Activated T-helper 9 cell treated with anti-CD3 and anti-CD28 coated beads, Interleukin-2, amount 50 U/mL, for 16 hours (primary cell): ENCODE data around the gene DGCR6L.
"Not testable (repeated sequence)": the region's sequence is repeated elsewhere in the genome, so short reads cannot be mapped to it uniquely, and the experiment has no call there.

Experiments used
- DNase-seq: peaks from one replicate; pipeline ENCODE4 v3.0.0-alpha.2; 2020; ENCODE audit warnings: low read depth

DGCR6L gene

GRCh38 chr22:20308806-20309650 lies 10.8 kb downstream of the DGCR6L start:
- DNase-seq: not testable (repeated sequence)

- DNase-seq: not testable (repeated sequence)
These were observed 12.1 kb downstream of the DGCR6L start for GRCh38 chr22:20307448-20308447.

GRCh38 chr22:20306646-20307447 lies 13.0 kb downstream of the DGCR6L start:
- not testable (repeated sequence) for DNase-seq

- no peak for DNase-seq
These were observed 13.8 kb downstream of the DGCR6L start for GRCh38 chr22:20305894-20306645.

GRCh38 chr22:20305230-20305893 lies 14.5 kb downstream of the DGCR6L start:
- not testable (repeated sequence) for DNase-seq

GRCh38 chr22:20304646-20305045 lies 15.2 kb downstream of the DGCR6L start:
- no peak for DNase-seq

- not testable (repeated sequence) for DNase-seq
These were observed 16.7 kb downstream of the DGCR6L start for GRCh38 chr22:20303229-20303534.

- DNase-seq: no peak
These were observed 17.2 kb downstream of the DGCR6L start for GRCh38 chr22:20302438-20303228.

- no peak for DNase-seq
These were observed 20.1 kb downstream of the DGCR6L start for GRCh38 chr22:20299746-20300136.

- DNase-seq: peak; percentile 91
These were observed 20.8 kb downstream of the DGCR6L start for GRCh38 chr22:20298803-20299745.

GRCh38 chr22:20298110-20298802 lies 21.6 kb downstream of the DGCR6L start:
- no peak for DNase-seq

GRCh38 chr22:20297414-20298109 lies 22.3 kb downstream of the DGCR6L start:
- DNase-seq: no peak

- no peak for DNase-seq
These were observed 23.3 kb downstream of the DGCR6L start for GRCh38 chr22:20296598-20296997.

GRCh38 chr22:20295262-20296064 lies 24.4 kb downstream of the DGCR6L start:
- DNase-seq: no peak

- no peak for DNase-seq
These were observed 27.1 kb downstream of the DGCR6L start for GRCh38 chr22:20292673-20293232.

- no peak for DNase-seq
These were observed 27.8 kb downstream of the DGCR6L start for GRCh38 chr22:20292108-20292507.
